ENCODE measurements around the gene MAP3K12. TPM values are rescaled to one million over a fixed set of nuclear protein-coding genes. Genes with fewer than 3 reads are reported as not detected.

Gene MAP3K12
- total and polyA plus RNA-seq, 11 donors = 3.3 to 12.6 (median 4.4) TPM

DNA sequence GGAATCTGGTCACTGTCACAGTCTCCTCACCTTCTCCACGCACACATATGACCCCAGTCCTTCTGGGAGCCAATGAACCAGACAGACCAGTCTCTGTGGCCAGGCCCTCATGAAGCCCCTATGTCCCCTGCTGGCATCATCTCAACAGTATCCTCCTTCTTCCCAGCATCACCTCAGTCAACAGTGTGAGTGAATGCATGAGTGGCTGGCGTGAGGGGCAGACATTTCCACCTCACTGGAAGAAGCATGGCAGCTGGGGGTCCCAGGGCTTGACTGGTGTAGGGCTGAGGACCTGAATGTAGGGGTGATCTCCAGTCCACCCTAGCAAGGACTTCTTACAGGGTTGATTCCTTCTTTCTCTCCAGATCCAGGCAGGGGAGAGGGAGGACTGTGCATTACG lies 1.8 kb downstream of the MAP3K12 start:
- intact Hi-C loops (cut with DNase I) = loop anchor here in 2 of 10 donors (5.0 kb wide), 2 partner anchors 35 to 40 kb away; no protein-coding TSS in a partner anchor
- 92 to 97% (median 93%) methylated on average over 3 of the region's 3 CpGs for WGBS, 4 donors
- H3K4me1 ChIP-seq = peaks cover 5 to 57% (median 36%) of the 10 kb centered on the region in 12 donors

DNA sequence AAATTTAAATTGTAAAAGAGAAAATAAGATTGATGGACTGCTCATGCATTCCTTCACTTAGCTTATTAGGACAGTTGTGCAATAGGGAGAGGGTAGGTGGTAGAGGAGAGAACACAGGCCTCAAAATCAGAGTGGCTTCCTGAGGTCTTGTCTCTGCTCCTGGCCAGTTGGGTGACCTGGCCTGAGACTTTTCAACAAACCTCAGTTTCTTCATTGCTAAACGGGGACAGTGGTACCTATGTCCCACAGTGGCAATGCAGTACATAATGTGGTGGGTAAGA lies 2.6 kb downstream of the MAP3K12 start:
- intact Hi-C loops (cut with DNase I) = loop anchor here in 2 of 10 donors (5.0 kb wide), 2 partner anchors 34 to 39 kb away; no protein-coding TSS in a partner anchor
- H3K36me3 ChIP-seq = no peaks in the 10 kb centered on the region
- H3K27me3 ChIP-seq = no peaks in the 10 kb centered on the region
- WGBS, 4 donors = 50 to 89% (median 80%) methylated on average over 1 of the region's 1 CpG
- peaks cover 2 to 55% (median 35%) of the 10 kb centered on the region in 12 donors for H3K4me1 ChIP-seq
- TF ChIP-seq, protein P1, sequence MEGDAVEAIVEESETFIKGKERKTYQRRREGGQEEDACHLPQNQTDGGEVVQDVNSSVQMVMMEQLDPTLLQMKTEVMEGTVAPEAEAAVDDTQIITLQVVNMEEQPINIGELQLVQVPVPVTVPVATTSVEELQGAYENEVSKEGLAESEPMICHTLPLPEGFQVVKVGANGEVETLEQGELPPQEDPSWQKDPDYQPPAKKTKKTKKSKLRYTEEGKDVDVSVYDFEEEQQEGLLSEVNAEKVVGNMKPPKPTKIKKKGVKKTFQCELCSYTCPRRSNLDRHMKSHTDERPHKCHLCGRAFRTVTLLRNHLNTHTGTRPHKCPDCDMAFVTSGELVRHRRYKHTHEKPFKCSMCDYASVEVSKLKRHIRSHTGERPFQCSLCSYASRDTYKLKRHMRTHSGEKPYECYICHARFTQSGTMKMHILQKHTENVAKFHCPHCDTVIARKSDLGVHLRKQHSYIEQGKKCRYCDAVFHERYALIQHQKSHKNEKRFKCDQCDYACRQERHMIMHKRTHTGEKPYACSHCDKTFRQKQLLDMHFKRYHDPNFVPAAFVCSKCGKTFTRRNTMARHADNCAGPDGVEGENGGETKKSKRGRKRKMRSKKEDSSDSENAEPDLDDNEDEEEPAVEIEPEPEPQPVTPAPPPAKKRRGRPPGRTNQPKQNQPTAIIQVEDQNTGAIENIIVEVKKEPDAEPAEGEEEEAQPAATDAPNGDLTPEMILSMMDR (IDR thresholded peaks at IDR 0.05) = no peak
- no peak for TF ChIP-seq POLR2A (IDR thresholded peaks at IDR 0.05)
- peak overlapping the region in 3 of 12 donors; percentile 6 to 14 (median 12) for H3K4me3 ChIP-seq
- no peaks in the 10 kb centered on the region for H3K9me3 ChIP-seq
- peak overlapping the region in 6 of 12 donors; percentile 19 to 67 (median 51) for H3K27ac ChIP-seq
- DNase-seq (no peak), ATAC-seq (no peak)

More for the DNA sequence above, 1.8 kb downstream of the MAP3K12 start:
- H3K4me3 ChIP-seq = no peak overlapping the region
- H3K9me3 ChIP-seq = no peaks in the 10 kb centered on the region
- ATAC-seq (no peak), DNase-seq (no peak)
- TF ChIP-seq, protein P1 (IDR thresholded peaks at IDR 0.05) = no peak
- no peak for TF ChIP-seq POLR2A (IDR thresholded peaks at IDR 0.05)
- H3K27ac ChIP-seq = peak overlapping the region in 3 of 12 donors; percentile 9 to 66 (median 58)
- H3K36me3 ChIP-seq = no peaks in the 10 kb centered on the region
- no peaks in the 10 kb centered on the region for H3K27me3 ChIP-seq

DNA sequence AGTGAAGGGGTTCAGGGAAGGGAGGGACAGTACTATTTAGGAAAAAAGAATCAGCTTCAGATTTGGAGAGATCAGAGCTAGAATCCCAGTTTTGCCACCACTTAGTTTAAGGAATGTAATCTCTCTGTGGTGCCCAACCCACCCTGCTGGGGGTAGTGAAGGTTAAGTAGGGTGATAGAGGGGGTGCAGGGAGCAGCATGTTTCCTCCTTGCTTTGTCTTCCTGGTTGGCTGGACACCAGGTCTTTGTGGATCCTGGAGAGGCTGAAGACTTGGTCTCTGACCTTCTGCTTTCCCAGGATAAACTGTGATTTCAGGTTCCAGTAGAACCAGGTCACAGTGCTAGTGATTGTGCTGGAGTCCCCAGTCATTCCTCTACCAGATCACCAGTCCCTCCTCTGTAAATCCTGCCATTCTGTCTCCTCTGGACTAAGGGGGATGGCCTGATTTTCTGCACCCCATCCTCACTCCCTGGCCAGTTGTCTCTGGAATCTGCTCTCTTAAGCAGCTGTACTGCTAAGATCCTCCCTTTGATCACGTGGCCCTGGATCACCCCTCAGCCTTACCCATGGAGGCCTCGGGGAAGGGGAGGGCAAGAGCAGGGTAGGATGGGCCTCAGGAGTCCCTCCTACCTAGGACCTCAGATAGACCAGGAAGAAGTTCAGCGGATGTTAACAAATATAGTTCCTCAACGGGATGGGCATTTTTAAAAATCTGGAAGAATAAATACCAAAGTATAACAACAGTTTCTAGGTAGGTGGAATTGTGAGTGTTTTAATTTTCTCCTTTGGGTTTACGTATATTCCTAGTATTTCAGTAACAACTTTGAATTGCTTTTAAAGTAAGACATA lies 3.1 kb downstream of the MAP3K12 start:
- no peak for TF ChIP-seq POLR2A (IDR thresholded peaks at IDR 0.05)
- TF ChIP-seq, protein P1 (IDR thresholded peaks at IDR 0.05) = no peak
- WGBS, 4 donors = 38 to 50% (median 39%) methylated on average over 5 of the region's 5 CpGs
- DNase-seq = peak in 3 of 5 donors; percentile 58 to 74 (median 65)
- Histone ChIP-seq H3K4me1 (peaks cover 0 to 52% (median 32%) of the 10 kb centered on the region in 12 donors), H3K27ac (peak overlapping the region in 10 of 12 donors; percentile 19 to 67 (median 37)), H3K27me3 (no peaks in the 10 kb centered on the region), H3K9me3 (no peaks in the 10 kb centered on the region), H3K4me3 (peak overlapping the region in 3 of 12 donors; percentile 6 to 14 (median 12)), H3K36me3 (no peaks in the 10 kb centered on the region)
- intact Hi-C loops (cut with DNase I) = loop anchor here in 2 of 10 donors (5.0 kb wide), 2 partner anchors 34 to 39 kb away; no protein-coding TSS in a partner anchor
- no peak for ATAC-seq

Measured in heart left ventricle (tissue), 16 donors.